GM06990 (cell line): ENCODE results near the gene INTS6L.
"Not testable (repeated sequence)": the region's sequence is repeated elsewhere in the genome, so short reads cannot be mapped to it uniquely, and the experiment has no call there.

ENCODE experiments used
- DNase-seq: peaks from one replicate; pipeline ENCODE4 v3.0.0-alpha.2; 2011; ENCODE audit not compliant: insufficient read length; ENCODE audit errors: extremely low read depth
- H3K27me3 ChIP-seq: replicated peaks from 2 replicates; pipeline ENCODE4 v1.6.0; 2011; ENCODE audit warnings: low read length; ENCODE audit not compliant: control insufficient read depth, insufficient read depth
- H3K36me3 ChIP-seq: 2 replicates; pipeline ENCODE4 v1.5.1; 2011; ENCODE audit warnings: low read length; ENCODE audit not compliant: control insufficient read depth, insufficient read depth
- H3K4me3 ChIP-seq: replicated peaks from 2 replicates; pipeline ENCODE4 v1.5.1; 2011; ENCODE audit warnings: low read depth, mild to moderate bottlenecking, control low read depth, low read length
- TF ChIP-seq, protein P1 (sequence below): IDR thresholded peaks from 2 replicates; pipeline ENCODE4 v1.5.1; 2011; ENCODE audit warnings: low read length, control low read depth, mild to moderate bottlenecking, inconsistent platforms; ENCODE audit not compliant: insufficient read depth, poor library complexity, severe bottlenecking

Gene INTS6L

GRCh38 chrX:135591871-135592270 lies 71.4 kb downstream of the INTS6L start:
- Histone ChIP-seq H3K4me3 (no peak overlapping the region), H3K27me3 (no peaks in the 10 kb centered on the region), H3K36me3 (no peaks in the 10 kb centered on the region)
- TF ChIP-seq, protein P1, sequence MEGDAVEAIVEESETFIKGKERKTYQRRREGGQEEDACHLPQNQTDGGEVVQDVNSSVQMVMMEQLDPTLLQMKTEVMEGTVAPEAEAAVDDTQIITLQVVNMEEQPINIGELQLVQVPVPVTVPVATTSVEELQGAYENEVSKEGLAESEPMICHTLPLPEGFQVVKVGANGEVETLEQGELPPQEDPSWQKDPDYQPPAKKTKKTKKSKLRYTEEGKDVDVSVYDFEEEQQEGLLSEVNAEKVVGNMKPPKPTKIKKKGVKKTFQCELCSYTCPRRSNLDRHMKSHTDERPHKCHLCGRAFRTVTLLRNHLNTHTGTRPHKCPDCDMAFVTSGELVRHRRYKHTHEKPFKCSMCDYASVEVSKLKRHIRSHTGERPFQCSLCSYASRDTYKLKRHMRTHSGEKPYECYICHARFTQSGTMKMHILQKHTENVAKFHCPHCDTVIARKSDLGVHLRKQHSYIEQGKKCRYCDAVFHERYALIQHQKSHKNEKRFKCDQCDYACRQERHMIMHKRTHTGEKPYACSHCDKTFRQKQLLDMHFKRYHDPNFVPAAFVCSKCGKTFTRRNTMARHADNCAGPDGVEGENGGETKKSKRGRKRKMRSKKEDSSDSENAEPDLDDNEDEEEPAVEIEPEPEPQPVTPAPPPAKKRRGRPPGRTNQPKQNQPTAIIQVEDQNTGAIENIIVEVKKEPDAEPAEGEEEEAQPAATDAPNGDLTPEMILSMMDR: no peak
- DNase-seq: no peak

- not testable (repeated sequence) for H3K27me3 ChIP-seq, H3K4me3 ChIP-seq, H3K36me3 ChIP-seq, DNase-seq
Measured at GRCh38 chrX:135594049-135594448, 73.6 kb downstream of the INTS6L start.

DNA sequence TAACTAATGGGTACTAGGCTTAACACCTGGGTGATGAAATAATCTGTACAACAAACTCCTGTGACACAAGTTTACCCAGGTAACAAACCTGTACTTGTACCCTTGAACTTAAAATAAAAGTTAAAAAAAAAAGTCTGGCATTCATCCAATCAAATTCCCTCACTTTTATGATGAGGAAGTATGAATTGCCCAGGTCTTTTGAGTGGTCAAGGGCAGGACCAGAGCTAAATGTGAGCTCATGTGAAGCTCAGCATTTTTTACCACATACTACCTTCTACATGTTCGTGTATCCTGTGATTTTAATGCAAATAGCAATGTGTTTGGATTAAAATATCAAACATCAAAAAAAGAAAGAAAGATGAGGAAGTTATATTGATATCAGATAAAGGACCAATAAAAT lies 74.0 kb downstream of the INTS6L start:
- not testable (repeated sequence) for H3K36me3 ChIP-seq, H3K4me3 ChIP-seq, DNase-seq, H3K27me3 ChIP-seq

DNA sequence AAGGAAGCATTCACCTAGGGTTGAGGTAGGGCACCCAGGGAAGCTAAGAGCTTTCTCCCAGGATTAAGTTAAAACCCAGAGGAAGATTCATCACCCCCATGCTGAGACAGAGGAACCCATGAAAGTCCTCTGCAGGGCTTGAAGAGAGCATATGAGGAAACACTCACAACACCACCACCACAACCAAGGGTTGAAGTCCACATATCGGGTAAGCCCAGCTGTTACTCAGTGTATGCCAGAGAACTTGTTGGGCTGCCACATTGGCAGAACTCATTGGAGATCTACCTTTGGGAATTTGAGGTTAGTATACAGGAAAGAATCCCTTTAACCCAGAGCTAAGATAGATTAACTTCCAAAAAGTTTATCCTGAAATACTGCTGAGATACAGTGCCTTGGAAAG lies 75.1 kb downstream of the INTS6L start:
- TF ChIP-seq, protein P1: no peak
- no peak for DNase-seq
- Histone ChIP-seq H3K27me3 (no peaks in the 10 kb centered on the region), H3K36me3 (no peaks in the 10 kb centered on the region), H3K4me3 (no peak overlapping the region)

DNA sequence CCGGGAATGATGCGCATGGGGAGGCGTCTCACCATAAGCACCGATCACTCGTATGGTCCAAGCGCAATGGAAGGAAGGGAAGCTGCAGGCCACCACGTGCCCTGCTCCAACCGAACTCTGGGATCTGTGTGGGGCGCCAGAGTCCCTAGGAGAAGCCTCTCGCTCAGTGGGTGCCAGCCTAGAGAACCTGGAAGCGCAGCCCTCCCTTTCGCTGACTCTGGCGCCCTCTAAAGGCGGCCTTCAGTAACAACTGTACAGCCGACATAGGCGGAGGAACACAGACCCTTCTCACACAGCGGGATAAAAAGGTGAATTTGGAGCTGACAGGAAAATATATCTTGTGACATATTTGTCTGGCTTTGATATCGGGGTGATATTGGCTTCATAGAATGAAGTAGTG lies 76.0 kb downstream of the INTS6L start:
- no peak overlapping the region for H3K4me3 ChIP-seq
- no peaks in the 10 kb centered on the region for H3K36me3 ChIP-seq
- peak; percentile 6 for DNase-seq
- H3K27me3 ChIP-seq: no peaks in the 10 kb centered on the region
- TF ChIP-seq, protein P1: peak; percentile 72

- no peak for DNase-seq
- TF ChIP-seq, protein P1: no peak
- no peaks in the 10 kb centered on the region; the same call in 1 of the 2 replicates for H3K27me3 ChIP-seq
- H3K4me3 ChIP-seq: no peak overlapping the region
- H3K36me3 ChIP-seq: no peaks in the 10 kb centered on the region
Measured at GRCh38 chrX:135605906-135606305, 85.4 kb downstream of the INTS6L start.

- H3K27me3 ChIP-seq, H3K4me3 ChIP-seq, DNase-seq, H3K36me3 ChIP-seq: not testable (repeated sequence)
Measured at GRCh38 chrX:135624408-135625204, 104.1 kb downstream of the INTS6L start.
